Effector CD4-positive, alpha-beta T cell (primary cell): Measurements from ENCODE around the gene C6orf132.

Experiments used
- DNase-seq: peaks from one replicate; pipeline ENCODE4 v3.0.0-alpha.2; 2020

Gene C6orf132

DNA sequence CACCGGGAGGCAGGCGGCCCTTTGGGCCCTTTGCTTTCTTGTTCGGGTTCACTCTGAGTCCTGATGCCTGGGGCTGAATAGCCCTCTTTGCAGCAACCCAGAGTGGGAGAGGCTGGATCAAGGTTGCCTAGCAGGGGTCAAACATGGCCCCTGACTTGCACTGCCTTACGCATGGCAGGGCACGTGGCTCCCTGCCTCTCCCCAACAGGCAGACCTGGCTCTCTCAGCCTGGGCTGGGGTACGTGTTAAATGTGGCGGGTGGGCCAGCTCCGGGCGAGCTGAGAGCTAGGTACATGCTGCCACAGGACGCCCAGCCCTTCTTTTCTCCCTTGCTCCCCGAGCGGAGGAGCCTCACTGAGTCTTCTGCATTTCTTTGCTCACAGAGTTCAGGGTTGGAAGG is 7.3 kb downstream of the C6orf132 start:
- no peak for DNase-seq

DNA sequence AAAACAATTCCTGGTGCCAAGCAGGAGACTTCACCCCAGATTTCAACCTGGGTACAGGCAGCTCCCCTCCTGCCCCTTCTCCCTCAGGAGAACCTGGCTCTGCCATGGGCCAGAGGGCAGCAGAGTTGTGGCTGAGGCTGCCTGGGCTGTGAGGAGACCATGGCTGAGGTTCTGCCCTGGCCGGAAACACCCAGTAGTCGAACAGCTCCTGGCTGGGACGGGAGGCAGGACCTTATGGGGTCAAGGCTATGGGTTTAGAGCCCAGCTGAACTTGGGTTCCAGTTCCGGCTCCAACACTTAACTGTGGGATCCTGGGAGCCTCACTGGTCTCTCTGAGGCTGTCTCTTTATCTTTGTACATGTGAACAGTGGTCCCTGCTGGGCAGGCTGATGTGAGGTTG is 8.5 kb downstream of the C6orf132 start:
- no peak for DNase-seq

DNA sequence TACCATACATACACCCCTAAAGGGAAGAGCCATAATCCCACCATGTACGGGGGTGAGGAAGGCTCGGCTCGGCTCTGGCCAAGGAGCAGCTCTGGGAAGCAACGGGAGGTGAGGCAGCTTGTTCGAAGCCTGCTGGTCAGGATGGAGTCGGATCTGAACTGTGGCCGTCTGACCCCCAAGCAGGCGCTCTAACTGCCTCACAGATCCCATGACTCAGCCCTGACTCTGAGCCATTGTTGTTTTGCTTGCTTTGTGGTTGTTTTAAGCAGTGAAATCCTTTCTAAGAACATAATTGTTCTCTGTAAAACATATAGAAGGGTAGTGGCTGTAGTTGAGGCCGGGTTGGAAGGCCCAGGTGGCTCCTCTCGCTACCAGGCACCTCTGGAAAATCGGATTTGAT is 10.9 kb downstream of the C6orf132 start:
- DNase-seq, result no peak

DNA sequence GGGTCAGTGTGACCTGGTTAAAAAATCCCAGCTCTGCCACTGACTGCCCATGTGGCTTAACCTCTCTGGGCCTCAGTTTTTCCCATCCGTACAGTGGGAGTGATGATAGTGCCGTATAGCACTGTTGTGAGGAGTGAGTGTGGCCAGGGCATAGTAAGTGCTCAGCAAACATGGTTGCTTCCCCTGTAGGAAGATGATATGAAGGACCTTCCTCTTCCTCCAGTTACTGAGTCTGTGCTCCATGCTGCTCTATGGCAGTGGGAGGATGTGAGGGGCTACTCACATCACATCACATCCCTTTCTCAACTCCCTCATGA is 13.1 kb downstream of the C6orf132 start:
- no peak for DNase-seq

DNA sequence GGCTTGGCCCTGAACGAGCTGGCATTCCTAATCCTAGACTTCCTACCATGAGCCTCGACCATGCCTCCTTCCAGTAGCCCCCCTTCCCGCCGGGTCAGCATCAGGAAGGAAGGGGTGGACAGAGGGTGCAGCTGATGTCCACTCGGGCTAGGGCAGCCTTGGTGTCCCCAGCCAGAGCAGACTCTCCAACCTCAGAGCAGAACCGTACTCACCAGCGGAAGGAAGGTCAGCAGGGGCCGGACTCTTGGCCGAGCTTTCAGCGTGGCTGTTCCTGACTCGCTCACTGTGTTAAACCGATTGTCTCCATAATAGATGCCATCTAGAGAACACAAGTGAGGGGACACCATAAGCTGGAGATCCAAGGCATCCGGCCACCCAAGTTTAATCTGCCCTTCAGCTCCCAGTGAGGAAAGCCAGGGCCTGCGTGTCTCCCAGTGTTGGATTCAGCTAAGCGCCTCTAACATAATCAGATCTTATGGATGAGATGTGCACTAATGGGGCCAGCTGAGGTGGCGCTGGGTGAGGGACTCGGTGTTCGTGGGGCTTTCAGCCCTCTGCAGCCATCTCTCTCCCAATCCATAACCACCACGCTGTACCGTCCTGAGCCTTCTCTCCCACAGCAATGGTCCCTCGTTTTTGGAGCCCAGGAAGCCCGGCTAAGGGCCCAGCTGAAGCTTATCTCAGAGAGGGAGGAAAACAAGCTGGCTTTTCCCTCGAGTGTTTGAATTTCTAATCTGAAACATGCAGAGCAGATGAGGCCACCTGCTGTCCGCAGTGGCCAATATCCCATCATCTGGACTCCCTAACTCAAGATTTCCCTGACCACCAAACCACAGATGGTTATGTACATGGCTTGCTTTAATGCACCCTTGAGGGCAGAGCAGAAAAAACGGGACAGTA is 13.7 kb downstream of the C6orf132 start:
- no peak for DNase-seq

- no peak for DNase-seq
These were observed 16.8 kb downstream of the C6orf132 start for GRCh38 chr6:42125663-42126062.

DNA sequence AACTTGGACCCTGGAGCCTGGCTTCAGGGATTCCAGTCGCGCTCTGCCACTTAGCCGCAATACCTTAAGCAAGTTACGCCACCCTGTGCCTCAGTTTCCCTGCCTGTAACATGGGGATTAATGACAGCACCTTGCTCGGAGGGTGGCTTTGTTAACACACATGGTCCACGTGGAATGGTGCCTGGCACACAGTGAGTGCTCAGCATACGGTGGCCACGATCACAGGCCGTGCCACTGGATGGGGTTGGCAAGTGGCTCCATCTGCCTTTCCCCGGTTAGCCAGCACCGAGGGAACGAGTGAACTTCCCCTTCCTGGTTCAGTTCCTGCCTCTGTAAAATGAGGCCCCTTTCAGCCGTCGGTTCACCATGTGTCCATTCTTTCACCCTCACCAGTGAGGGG is 17.2 kb downstream of the C6orf132 start:
- DNase-seq, result no peak

- DNase-seq, result no peak
These were observed 18.1 kb downstream of the C6orf132 start for GRCh38 chr6:42124223-42124836.

- no peak for DNase-seq
These were observed 18.9 kb downstream of the C6orf132 start for GRCh38 chr6:42123379-42124103.

DNA sequence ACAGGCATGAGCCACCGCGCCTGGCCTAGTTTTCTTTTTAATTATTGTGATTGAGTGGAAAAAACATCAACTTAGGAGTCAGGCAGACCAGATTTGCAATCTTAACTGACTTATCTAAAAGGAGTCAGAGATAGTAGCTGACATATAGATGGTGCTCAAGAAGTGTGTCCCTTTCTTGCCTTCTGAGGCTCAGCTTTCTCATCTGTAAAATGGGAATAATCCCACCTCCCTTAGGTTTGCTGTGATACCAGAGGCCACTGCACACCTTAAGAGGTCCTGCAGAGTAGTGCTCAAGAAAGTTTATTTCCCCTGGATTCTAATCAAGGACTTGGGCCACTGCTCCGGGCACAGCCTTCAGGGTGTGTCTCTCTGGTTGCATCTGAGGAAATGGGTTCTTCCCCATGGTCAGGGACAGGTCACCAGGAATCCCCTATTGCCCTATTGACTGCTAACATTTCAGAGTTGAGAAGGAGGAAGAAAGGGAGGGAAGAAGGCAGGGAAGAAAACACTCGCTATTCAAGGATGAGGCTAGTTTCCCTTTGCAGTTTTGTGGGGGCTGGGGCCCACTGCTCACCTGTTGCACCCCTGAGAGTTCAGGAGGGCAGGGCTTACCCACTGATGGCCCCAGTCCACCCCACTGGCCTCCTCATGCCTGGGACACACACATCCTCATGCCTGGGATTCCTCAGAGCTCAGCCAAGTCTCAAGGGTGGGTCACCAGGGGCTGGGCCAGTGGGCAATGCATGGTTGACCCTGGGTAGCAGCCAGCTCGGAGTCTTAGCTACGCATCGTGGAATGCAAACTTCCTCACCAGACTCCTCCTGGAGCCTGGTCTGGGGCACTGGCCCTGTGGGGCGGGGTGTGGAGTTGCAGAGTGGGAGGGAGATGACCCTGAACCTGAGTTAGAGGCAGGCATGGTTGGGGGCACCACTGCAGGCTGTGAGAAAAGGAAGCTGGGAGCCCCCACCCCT is 21.2 kb downstream of the C6orf132 start:
- DNase-seq, result no peak

GRCh38 chr6:42118162-42119001 is 24.0 kb downstream of the C6orf132 start:
- no peak for DNase-seq

GRCh38 chr6:42117843-42118161 is 24.6 kb downstream of the C6orf132 start:
- no peak for DNase-seq

DNA sequence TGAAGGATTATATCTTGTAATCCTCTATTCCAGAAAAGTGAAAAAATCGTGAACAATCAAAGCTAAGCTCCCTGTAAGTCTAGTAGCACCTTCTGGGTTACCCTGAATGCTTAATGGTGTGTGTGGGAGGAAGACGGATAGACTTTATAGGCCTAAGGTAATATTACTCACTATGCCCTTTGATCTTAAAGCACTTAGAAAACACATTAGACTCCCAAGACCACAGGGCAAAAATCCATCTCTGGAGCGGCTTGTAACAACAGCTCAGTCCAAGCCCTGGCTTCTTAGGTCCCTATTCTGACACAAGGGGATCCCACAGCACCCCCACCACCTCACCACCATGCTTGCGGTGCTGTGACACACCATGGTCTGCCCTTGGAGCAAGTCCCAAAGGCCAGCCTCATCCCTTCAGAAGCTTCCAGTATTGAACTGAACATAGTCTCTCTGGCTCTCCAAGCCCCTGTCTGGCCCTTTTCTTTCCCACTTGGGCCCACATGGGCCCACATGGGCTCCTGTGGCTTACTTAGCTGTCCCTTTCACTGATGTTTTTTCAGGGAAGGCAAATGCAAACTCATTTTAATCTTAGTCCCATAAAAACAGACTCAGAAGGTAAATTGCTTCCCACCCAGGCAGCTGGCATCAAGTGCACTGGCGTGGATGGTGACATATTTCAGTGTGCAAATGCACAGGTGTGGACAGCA is 28.3 kb downstream of the C6orf132 start:
- DNase-seq, result no peak

DNA sequence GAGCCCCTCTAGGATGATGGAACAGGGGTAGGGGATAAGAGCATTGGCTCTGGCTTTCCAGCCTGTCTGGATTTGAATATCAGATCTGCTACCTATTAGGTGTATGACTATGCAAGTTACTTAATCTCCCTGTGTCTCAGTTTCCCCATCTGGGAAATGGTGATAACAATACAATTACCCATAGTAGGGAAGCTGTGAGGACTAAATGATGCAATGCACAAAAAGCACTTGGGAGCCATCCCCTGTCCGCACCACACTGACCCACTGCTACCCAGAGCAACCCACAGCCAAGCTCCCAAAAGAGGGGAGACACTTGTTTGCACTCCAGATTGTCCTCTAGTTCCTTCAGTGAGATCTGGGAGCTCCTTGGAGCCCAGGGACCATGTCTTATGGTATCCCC is 30.1 kb downstream of the C6orf132 start:
- DNase-seq, result no peak

DNA sequence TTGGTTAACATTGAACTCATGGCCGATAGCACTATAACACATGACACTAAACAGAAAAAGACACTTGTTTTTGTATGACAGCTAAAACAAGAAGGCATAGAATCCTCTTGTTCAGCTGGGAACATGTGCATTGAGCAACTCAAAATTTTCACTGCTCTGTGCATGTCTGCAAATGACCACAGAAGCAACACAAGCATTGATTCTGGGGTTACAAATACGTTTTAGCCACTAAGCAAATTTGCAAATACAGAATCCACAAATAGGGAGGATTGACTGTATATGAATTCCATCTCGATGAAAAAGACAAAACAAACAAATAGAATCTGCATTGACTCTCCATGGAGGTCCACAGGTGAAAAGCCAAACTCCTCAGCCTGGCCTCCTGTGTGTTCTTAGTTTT is 31.7 kb downstream of the C6orf132 start:
- DNase-seq, result no peak

- no peak for DNase-seq
These were observed 34.3 kb downstream of the C6orf132 start for GRCh38 chr6:42108071-42108470.

- no peak for DNase-seq
These were observed 36.1 kb downstream of the C6orf132 start for GRCh38 chr6:42106112-42107023.

DNA sequence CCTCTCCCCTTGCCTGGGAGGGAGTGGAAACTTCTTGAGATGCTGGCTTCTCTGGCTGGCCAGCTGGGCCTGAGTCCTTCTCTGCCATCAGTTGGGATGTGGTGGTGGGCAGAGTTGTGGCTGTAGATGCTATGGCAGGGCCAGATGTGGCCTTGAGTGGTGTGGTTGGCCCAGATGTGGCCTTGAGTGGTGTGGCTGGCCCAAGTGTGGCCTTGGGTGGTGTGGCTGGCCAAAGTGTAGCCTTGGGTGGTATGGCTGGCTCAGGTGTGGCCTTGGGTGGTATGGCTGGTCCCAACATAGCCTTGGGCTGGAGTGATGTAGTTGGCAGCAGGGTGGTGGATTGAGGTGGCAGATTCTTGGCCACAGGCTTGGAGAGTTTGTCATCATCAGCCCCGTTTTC is 36.7 kb downstream of the C6orf132 start:
- DNase-seq, result no peak

- DNase-seq, result no peak
These were observed 37.2 kb downstream of the C6orf132 start for GRCh38 chr6:42105156-42105648.

DNA sequence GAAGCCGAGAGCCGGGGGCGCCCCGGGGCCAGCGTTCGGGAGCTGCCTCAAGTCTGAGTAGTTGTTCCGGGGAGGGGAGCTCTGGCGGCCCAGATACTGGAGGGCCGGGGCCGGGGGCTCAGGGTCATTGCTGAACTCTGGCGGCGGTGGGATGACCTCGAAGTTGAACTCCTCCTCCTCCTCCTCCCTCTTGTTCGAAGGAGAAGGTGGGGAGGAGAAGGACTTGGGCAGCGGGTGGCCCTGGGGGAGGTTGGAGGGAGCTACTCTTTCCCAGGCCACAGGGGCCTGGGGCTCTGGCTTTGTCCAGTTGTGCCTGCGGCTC is 37.7 kb downstream of the C6orf132 start:
- no peak for DNase-seq
